Naive B cell (primary cell): ENCODE results near the gene ABCA12. TPM values are rescaled to one million over a fixed set of nuclear protein-coding genes. Genes with fewer than 3 reads are reported as not detected.
A peak's percentile ranks its signal among the peaks of the same experiment; 100 is the strongest.

Experiments used
- ATAC-seq, 2 donors: fragments of 150-1000 bp; cut with Tn5 transposase; 2 replicates each; pipeline ENCODE4 v1.10.0; 2021; ENCODE audit warnings: low read depth in 2 of 2, mild to moderate bottlenecking in 2 of 2, moderate library complexity in 2 of 2
- DNase-seq: peaks from one replicate; pipeline ENCODE4 v3.0.0; 2022
- H3K27ac Mint-ChIP-seq, 6 donors: one replicate each; pipeline ENCODE4 v1.8.0; 2020 to 2022; ENCODE audit warnings: mild to moderate bottlenecking in 6 of 6, mixed read lengths in 6 of 6, moderate library complexity in 5 of 6, inconsistent platforms in 2 of 6
- H3K27me3 Mint-ChIP-seq, 3 donors: one replicate each; pipeline ENCODE4 v1.8.0; 2021 to 2022; ENCODE audit warnings: mixed read lengths in 3 of 3, mild to moderate bottlenecking in 1 of 3
- H3K36me3 Mint-ChIP-seq, 2 donors: one replicate each; pipeline ENCODE4 v1.8.0; 2020 to 2022; ENCODE audit warnings: mixed read lengths in 2 of 2, inconsistent platforms in 1 of 2, mild to moderate bottlenecking in 1 of 2
- H3K4me1 Mint-ChIP-seq, 3 donors: one replicate each; pipeline ENCODE4 v1.8.0; 2020 to 2022; ENCODE audit warnings: mixed read lengths in 3 of 3, inconsistent platforms in 1 of 3, mild to moderate bottlenecking in 1 of 3, moderate library complexity in 1 of 3
- H3K4me3 Mint-ChIP-seq, 8 donors: one replicate each; pipeline ENCODE4 v1.8.0; 2020 to 2022; ENCODE audit warnings: mild to moderate bottlenecking in 8 of 8, mixed read lengths in 8 of 8, moderate library complexity in 8 of 8, inconsistent platforms in 2 of 8
- H3K9me3 Mint-ChIP-seq, 7 donors: one replicate each; pipeline ENCODE4 v1.8.0; 2020 to 2022; ENCODE audit warnings: mixed read lengths in 7 of 7, mild to moderate bottlenecking in 5 of 7, inconsistent platforms in 2 of 7, moderate library complexity in 1 of 7
- polyA plus RNA-seq, 6 donors: library from polyadenylated mRNA; unstranded; fragments of 300-500 nt; fragmentation: Illumina TruSeq; gene quantifications; one replicate each; pipeline ENCODE4 v1.2.3, GENCODE V29; 2021; ENCODE audit warnings: low read depth in 6 of 6

The ABCA12 gene
- polyA plus RNA-seq, 6 donors from 2014 or later, result not detected

DNA sequence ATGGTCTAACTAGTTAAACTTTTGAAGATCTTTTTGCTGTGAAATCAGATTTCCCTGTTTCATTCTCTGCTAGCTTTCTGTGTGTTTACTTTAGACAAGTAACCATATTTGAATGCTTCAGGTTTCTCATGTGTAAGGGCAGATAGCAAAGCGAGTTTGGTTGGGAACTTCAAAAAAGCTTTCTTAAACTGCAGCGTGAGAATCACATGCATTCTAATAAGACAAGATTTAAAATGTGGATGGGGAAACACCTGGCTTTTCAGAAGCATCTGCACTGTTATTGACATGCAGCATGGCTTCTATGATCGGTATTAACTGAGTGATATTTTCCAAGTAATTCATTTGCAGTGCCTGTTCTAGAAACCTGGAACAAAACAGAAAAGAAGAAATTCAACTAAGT lies 119.3 kb downstream of the ABCA12 start:
- no peaks in the 10 kb centered on the region for H3K36me3 Mint-ChIP-seq
- no peaks in the 10 kb centered on the region for H3K4me1 Mint-ChIP-seq
- H3K27ac Mint-ChIP-seq, result no peak overlapping the region
- H3K27me3 Mint-ChIP-seq, result no peaks in the 10 kb centered on the region
- H3K9me3 Mint-ChIP-seq, result peaks cover 0 to 4% (median 0%) of the 10 kb centered on the region in 7 donors
- ATAC-seq, result no peak
- DNase-seq, result no peak
- H3K4me3 Mint-ChIP-seq, result no peak overlapping the region

DNA sequence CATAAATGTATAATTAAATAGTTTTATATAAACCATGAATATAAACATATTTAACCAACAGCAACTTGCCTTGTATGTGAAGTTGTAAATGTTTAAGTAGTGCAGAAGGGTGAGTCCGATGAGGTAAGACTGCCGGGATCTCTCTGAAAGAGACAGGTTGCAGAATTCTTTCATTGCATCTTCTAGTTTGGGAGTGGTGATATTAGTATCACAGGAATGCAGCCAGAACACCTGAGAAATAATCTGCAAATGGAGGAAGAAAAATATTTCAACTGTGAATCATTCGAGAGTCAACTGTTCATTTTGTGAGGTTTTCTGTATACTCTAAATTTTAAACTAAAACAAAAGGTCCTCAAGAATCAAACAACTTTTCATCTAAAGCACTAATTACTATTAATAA lies 123.0 kb downstream of the ABCA12 start:
- peaks cover 0 to 4% (median 0%) of the 10 kb centered on the region in 7 donors for H3K9me3 Mint-ChIP-seq
- H3K36me3 Mint-ChIP-seq, result no peaks in the 10 kb centered on the region
- no peak overlapping the region for H3K4me3 Mint-ChIP-seq
- no peak for DNase-seq
- no peaks in the 10 kb centered on the region for H3K27me3 Mint-ChIP-seq
- no peak overlapping the region for H3K27ac Mint-ChIP-seq
- no peaks in the 10 kb centered on the region for H3K4me1 Mint-ChIP-seq
- no peak for ATAC-seq

DNA sequence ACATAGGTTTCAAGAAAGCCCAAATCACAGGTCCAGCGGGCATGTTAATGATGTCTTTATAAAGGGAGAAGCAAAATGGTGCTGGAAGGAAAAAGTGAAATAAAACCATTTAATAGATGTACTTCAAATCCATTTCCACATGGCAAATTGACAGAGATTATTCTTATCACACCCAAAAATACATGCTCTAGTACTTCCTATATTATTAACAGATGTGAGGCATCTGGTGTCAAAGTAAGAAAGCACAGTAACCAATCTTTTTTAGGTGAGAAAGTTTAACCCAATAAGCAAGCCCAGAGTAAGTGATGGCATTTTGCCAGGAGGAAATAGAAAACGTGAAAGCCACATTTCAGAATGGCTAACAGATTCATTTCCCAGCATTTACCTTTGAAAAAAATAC lies 128.0 kb downstream of the ABCA12 start:
- no peak for DNase-seq

DNA sequence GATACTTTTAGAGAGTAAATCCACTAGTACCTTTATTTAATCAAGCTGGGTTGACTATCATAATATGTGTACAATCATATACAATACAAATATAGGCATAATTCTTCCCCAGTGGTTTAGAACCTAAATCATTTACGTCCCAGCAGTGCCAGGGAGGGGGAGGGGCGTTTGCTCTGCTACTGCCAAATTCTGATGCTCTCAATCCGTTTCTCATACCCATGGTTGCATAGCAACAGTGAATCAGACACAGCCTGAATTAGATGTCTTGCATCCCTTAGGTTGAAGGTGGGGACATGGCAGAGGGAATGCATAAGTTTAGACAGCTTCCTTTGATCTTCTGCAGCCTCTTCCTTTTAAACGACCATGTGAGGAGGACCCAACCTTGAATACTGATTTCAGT lies 135.4 kb downstream of the ABCA12 start:
- no peaks in the 10 kb centered on the region for H3K36me3 Mint-ChIP-seq
- H3K9me3 Mint-ChIP-seq, result no peaks in the 10 kb centered on the region
- no peak overlapping the region for H3K4me3 Mint-ChIP-seq
- no peak for DNase-seq
- no peak overlapping the region for H3K27ac Mint-ChIP-seq
- H3K27me3 Mint-ChIP-seq, result no peaks in the 10 kb centered on the region
- no peak for ATAC-seq
- H3K4me1 Mint-ChIP-seq, result no peaks in the 10 kb centered on the region

More for the DNA sequence above, 128.0 kb downstream of the ABCA12 start:
- no peaks in the 10 kb centered on the region for H3K36me3 Mint-ChIP-seq
- H3K9me3 Mint-ChIP-seq, result no peaks in the 10 kb centered on the region
- H3K4me1 Mint-ChIP-seq, result no peaks in the 10 kb centered on the region
- H3K27me3 Mint-ChIP-seq, result no peaks in the 10 kb centered on the region
- ATAC-seq, result no peak
- H3K4me3 Mint-ChIP-seq, result no peak overlapping the region
- no peak overlapping the region for H3K27ac Mint-ChIP-seq

DNA sequence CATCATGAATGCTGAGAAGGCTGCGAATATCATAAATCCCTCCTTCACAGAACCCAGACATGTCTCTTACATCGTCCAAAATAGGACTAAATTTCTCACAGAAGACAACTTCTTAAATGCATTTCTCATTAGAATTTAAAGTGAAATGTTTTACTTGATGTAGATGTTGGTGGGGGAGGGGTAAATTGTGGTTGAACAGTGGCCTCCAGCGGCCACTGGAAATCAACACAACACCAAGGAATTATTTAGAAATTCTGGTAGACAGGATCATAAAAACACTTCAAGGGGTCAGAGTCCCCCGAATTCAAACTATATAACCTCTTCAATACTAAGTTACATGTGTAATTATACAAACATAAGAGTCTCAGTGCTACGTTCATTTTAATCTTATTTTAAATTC lies 135.9 kb downstream of the ABCA12 start:
- DNase-seq, result no peak
- Mint-ChIP-seq H3K4me3 (no peak overlapping the region), H3K9me3 (no peaks in the 10 kb centered on the region), H3K27ac (peak overlapping the region in 1 of 6 donors; percentile 45), H3K36me3 (no peaks in the 10 kb centered on the region), H3K27me3 (no peaks in the 10 kb centered on the region), H3K4me1 (no peaks in the 10 kb centered on the region)
- no peak for ATAC-seq

DNA sequence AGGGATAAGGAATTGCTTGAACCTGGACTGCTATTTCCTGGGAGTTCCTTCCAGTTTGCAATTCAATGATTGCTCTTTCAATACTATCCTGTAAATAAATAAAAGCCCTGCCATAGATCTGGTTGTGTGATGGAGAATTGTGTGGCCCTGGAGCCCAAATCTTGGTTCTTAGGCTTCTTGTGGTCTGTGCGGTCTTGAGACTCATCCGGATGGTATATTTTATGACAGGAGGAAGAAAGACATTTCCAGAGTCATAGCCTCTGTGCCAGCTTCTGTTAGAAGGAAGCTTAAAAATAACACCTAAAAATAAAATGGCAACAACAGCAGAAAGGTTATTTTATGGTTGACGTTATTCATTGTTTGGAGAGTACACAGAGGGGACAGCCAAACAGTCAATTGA lies 137.7 kb downstream of the ABCA12 start:
- Mint-ChIP-seq H3K9me3 (no peaks in the 10 kb centered on the region), H3K4me3 (no peak overlapping the region), H3K36me3 (no peaks in the 10 kb centered on the region), H3K27me3 (no peaks in the 10 kb centered on the region), H3K4me1 (peaks cover 0 to under 1% (median 0%) of the 10 kb centered on the region in 3 donors), H3K27ac (no peak overlapping the region)
- DNase-seq (no peak), ATAC-seq (no peak)

DNA sequence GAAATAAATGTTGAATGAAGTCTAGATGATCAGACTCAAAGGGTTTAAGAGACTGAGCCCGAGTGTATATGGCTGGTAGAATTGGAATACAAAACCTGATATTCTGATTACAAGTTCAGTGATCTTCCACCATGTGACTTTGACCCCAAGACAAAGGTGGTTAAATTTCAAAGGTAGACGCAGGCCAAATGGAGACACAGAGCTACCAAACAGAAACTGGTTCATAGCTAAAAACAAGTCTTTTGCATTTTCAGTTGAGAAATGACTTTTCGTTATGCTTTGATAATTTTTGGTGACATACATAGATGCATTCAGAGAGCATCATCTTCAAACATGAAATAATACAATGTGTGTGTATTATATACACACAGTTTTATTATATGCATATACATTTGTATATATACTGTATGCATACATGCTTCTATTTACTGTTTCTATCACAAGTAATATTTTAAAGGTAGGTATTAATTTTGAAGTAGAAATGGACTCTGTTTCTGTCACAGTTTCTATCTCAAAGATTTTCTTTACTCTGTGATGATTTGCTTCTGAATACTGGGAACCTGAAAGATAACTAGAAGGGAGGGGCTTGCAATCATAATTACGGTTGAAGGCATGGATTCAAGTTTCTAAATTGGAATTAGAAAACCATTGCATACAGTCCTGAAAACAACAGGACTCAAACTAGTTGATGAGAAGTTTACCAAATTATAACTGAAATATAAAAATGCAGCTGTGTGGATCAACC lies 142.3 kb downstream of the ABCA12 start:
- H3K27ac Mint-ChIP-seq, result no peak overlapping the region
- ATAC-seq, result no peak
- H3K4me1 Mint-ChIP-seq, result peaks cover 0 to 5% (median 0%) of the 10 kb centered on the region in 3 donors

DNA sequence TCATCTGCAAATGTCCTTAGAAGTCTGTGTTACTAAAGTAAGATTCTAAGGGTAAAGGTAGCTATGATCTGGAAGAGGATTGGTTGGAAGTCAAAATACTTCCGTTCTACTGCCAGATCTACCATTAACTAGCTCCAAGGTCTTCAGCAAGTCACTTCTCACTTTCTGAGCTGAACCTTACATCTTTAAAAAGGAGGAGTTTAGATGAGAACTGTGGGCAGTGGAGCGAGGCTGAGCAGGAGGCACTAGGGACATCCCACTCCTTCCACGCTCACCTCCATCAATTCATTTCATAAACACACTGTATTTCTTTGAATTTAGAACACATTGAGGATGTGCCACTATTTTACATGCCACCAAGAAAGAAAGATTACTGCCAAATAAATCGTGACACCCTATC lies 143.0 kb downstream of the ABCA12 start:
- H3K4me3 Mint-ChIP-seq, result peak overlapping the region in 1 of 8 donors; percentile 49
- no peaks in the 10 kb centered on the region for H3K9me3 Mint-ChIP-seq
- no peaks in the 10 kb centered on the region for H3K27me3 Mint-ChIP-seq
- H3K27ac Mint-ChIP-seq, result no peak overlapping the region
- no peaks in the 10 kb centered on the region for H3K36me3 Mint-ChIP-seq
- DNase-seq (no peak), ATAC-seq (no peak)
- peaks cover 0 to 5% (median 0%) of the 10 kb centered on the region in 3 donors for H3K4me1 Mint-ChIP-seq

More for the DNA sequence above, 142.3 kb downstream of the ABCA12 start:
- Mint-ChIP-seq H3K27me3 (no peaks in the 10 kb centered on the region), H3K36me3 (no peaks in the 10 kb centered on the region), H3K9me3 (no peaks in the 10 kb centered on the region), H3K4me3 (no peak overlapping the region)
- DNase-seq, result no peak

DNA sequence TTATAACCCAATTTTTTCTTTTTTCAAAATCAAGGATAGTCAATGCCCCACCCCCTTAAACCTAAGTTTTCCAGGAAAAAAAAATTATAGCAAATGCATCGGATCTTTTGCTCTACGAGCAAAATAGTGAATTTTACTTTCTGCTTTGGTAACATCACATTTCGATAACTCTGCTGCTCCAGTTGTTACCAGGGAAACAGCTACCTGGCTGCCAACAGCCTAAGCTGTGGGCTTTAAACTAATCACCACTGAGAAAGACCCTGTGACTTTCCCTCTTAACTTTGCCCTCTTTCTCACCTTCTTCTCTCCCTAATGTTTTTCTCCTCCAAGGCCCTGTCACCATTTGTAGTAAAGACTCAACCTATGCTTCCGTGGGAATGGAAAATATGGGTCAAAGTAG lies 145.5 kb downstream of the ABCA12 start:
- Mint-ChIP-seq H3K27me3 (no peaks in the 10 kb centered on the region), H3K9me3 (no peaks in the 10 kb centered on the region), H3K4me1 (peaks cover 0 to 5% (median 0%) of the 10 kb centered on the region in 3 donors), H3K27ac (no peak overlapping the region), H3K36me3 (no peaks in the 10 kb centered on the region), H3K4me3 (no peak overlapping the region)
- no peak for ATAC-seq
- DNase-seq, result no peak

DNA sequence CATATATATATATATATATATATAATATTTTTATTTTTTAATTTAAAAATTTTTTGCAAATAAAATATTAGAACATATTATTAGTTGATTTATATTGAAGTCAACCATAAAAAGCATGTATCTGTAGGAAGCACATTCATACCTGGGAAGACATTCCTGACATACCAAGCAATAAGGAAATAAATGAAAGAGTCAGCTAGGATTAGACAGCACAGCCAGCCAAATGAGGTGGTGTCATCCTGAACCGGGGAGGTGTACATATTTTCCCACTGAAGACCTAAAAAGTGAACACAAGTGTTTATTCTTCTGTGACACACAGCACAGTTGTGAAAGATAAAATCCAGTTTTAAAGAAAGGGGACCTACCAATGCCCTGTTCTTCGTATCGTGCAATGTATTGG lies 149.2 kb downstream of the ABCA12 start:
- no peak for ATAC-seq
- no peak for DNase-seq

DNA sequence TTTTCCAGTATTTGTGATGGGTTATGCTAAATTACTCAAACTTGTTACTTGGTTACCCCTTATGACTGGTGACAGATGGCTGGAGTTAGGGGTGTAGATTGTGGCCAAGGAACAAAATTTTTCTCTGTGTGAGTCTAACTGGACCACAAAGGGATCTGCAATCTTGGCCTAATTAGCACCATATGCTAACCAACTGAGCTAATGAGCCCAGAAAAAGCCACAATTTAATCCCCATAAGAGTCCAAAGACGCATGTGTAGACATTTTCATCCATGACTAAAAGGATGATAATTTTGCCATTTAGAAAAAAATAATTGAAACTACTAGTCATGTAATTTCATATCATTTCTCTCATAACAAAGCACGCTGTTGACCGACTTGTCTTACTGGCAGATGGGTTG lies 151.2 kb downstream of the ABCA12 start:
- Mint-ChIP-seq H3K27me3 (no peaks in the 10 kb centered on the region), H3K4me3 (no peak overlapping the region), H3K4me1 (no peaks in the 10 kb centered on the region), H3K27ac (no peak overlapping the region), H3K9me3 (peaks cover 0 to 4% (median 0%) of the 10 kb centered on the region in 7 donors), H3K36me3 (no peaks in the 10 kb centered on the region)
- no peak for ATAC-seq
- DNase-seq, result no peak

More for the DNA sequence above, 149.2 kb downstream of the ABCA12 start:
- Mint-ChIP-seq H3K4me1 (no peaks in the 10 kb centered on the region), H3K27me3 (no peaks in the 10 kb centered on the region), H3K9me3 (peaks cover 0 to 4% (median 0%) of the 10 kb centered on the region in 7 donors), H3K36me3 (no peaks in the 10 kb centered on the region), H3K4me3 (no peak overlapping the region), H3K27ac (no peak overlapping the region)

DNA sequence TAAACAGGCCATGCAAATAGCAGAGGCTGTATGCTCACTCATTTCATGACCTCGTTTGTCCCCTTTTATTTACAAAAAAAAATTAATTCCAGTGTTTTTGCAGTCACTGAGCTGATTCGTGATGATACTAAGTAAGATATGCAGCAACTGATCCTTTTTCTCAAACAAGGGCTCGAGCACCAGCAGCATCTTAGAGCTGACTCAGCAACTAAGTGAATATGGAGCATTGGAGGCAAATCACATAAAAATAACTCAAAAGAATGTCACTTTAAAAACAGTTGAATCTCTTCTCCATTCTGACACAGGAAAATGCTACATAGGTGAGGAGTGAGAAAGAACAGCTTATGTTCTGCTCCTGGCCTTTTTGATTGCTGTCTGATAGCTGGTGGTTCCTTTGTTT lies 152.8 kb downstream of the ABCA12 start:
- H3K27me3 Mint-ChIP-seq, result no peaks in the 10 kb centered on the region
- no peaks in the 10 kb centered on the region for H3K36me3 Mint-ChIP-seq
- no peak for ATAC-seq
- no peak overlapping the region for H3K27ac Mint-ChIP-seq
- H3K9me3 Mint-ChIP-seq, result peaks cover 0 to 4% (median 0%) of the 10 kb centered on the region in 7 donors
- DNase-seq, result no peak
- no peak overlapping the region for H3K4me3 Mint-ChIP-seq
- no peaks in the 10 kb centered on the region for H3K4me1 Mint-ChIP-seq

DNA sequence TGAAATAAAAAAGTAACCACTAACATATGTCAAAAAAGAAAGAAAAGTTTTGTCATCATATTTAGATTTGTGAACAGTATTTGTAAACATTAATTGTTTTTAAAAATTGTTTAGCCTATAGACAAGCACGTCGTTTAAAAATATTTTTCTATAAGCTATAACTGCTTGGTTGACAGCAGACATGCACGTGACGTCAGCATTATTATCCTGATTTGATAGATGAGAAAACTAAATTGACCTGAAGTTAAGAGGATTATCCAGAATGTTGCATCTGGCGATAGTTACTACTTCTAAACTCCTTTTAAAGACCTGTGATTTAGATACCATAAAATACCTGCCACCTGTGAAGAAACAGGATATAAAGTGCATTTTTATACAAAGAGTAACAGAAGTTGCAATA lies 172.0 kb downstream of the ABCA12 start:
- Mint-ChIP-seq H3K4me3 (no peak overlapping the region), H3K36me3 (no peaks in the 10 kb centered on the region), H3K27ac (no peak overlapping the region), H3K9me3 (peaks cover 4 to 34% (median 8%) of the 10 kb centered on the region in 7 donors), H3K27me3 (no peaks in the 10 kb centered on the region), H3K4me1 (no peaks in the 10 kb centered on the region)
- no peak for DNase-seq
- no peak for ATAC-seq

DNA sequence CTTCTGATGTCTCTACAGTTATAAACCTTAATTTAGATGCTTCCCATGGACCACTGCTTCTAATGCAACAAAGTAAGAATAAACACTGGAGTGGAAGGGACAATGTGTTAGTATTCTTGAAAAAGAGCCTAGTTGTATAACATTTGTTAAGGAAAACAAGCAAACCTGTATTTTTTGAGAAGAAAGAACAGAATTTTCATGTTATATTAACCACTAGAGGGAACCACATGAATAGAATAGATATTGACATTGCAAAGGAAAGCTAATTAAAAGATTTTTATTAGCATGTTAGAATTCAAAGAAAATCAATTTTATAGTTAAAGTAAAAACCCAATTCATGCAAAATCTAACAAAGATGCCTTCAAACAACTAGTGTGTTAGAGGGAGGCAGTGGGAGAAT lies 177.7 kb downstream of the ABCA12 start:
- Mint-ChIP-seq H3K4me1 (no peaks in the 10 kb centered on the region), H3K4me3 (no peak overlapping the region), H3K27ac (no peak overlapping the region), H3K36me3 (no peaks in the 10 kb centered on the region), H3K9me3 (peaks cover 4 to 32% (median 8%) of the 10 kb centered on the region in 7 donors), H3K27me3 (no peaks in the 10 kb centered on the region)
- DNase-seq (no peak), ATAC-seq (no peak)
